Measurements from ENCODE around the gene TMEM164.

The TMEM164 gene

GRCh38 chrX:110004215-110004614 is 1.3 kb downstream of the TMEM164 start:
- peak; percentile 6 for DNase-seq

- peak; percentile 62 for DNase-seq
Observed at GRCh38 chrX:110004731-110005369, 1.9 kb downstream of the TMEM164 start.

- no peak for DNase-seq
Observed at GRCh38 chrX:110006161-110006560, 3.2 kb downstream of the TMEM164 start.

GRCh38 chrX:110006821-110007375 is 4.0 kb downstream of the TMEM164 start:
- no peak for DNase-seq

- DNase-seq, result no peak
Observed at GRCh38 chrX:110008011-110008635, 5.2 kb downstream of the TMEM164 start.

GRCh38 chrX:110012818-110013485 is 10.0 kb downstream of the TMEM164 start:
- no peak for DNase-seq

GRCh38 chrX:110013968-110014367 is 11.1 kb downstream of the TMEM164 start:
- DNase-seq, result no peak

GRCh38 chrX:110015032-110015431 is 12.1 kb downstream of the TMEM164 start:
- DNase-seq, result no peak

- DNase-seq, result no peak
Observed at GRCh38 chrX:110015915-110016314, 13.0 kb downstream of the TMEM164 start.

- DNase-seq, result no peak
Observed at GRCh38 chrX:110020536-110020935, 17.6 kb downstream of the TMEM164 start.

- no peak for DNase-seq
Observed at GRCh38 chrX:110021258-110022022, 18.5 kb downstream of the TMEM164 start.

- no peak for DNase-seq
Observed at GRCh38 chrX:110022599-110023448, 19.9 kb downstream of the TMEM164 start.

GRCh38 chrX:110025395-110025794 is 22.5 kb downstream of the TMEM164 start:
- DNase-seq, result no peak

- DNase-seq, result no peak
Observed at GRCh38 chrX:110026099-110026844, 23.4 kb downstream of the TMEM164 start.

- DNase-seq, result peak; percentile 23
Observed at GRCh38 chrX:110032534-110033147, 29.7 kb downstream of the TMEM164 start.

GRCh38 chrX:110034036-110034435 is 31.1 kb downstream of the TMEM164 start:
- no peak for DNase-seq

- DNase-seq, result no peak
Observed at GRCh38 chrX:110036162-110037033, 33.5 kb downstream of the TMEM164 start.

GRCh38 chrX:110037178-110037577 is 34.3 kb downstream of the TMEM164 start:
- DNase-seq, result no peak

- DNase-seq, result no peak
Observed at GRCh38 chrX:110038900-110039299, 36.0 kb downstream of the TMEM164 start.

GRCh38 chrX:110041980-110042379 is 39.1 kb downstream of the TMEM164 start:
- no peak for DNase-seq

Data from NCI-H526 treated with DMSO at 0.1 percent for 48 hours (cell line).